HG03175 (cell line): Measurements from ENCODE around the gene ZNF611.
"Not testable (repeated sequence)": the region's sequence is repeated elsewhere in the genome, so short reads cannot be mapped to it uniquely, and the experiment has no call there.

Experiments used
- ATAC-seq: cut with Tn5 transposase; IDR thresholded peaks from one replicate; pipeline ENCODE4 v1.9.1; 2021; ENCODE audit warnings: mild to moderate bottlenecking, moderate library complexity; ENCODE audit not compliant: unreplicated experiment

Gene ZNF611

DNA sequence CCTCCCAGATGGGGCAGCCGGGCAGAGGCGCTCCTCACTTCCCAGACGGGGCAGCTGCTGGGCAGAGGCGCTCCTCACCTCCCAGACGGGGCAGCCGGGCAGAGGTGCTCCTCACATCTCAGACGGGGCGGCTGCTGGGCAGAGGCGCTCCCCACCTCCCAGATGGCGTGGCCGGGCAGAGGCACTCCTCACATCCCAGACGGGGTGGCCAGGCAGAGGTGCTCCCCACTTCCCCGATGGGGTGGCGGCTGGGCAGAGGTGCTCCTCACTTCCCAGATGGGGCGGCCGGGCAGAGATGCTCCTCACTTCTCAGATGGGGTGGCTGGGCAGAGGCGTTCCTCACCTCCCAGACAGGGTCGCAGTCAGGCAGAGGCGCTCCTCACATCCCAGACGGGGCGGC lies 14.3 kb downstream of the ZNF611 start:
- ATAC-seq = not testable (repeated sequence)

DNA sequence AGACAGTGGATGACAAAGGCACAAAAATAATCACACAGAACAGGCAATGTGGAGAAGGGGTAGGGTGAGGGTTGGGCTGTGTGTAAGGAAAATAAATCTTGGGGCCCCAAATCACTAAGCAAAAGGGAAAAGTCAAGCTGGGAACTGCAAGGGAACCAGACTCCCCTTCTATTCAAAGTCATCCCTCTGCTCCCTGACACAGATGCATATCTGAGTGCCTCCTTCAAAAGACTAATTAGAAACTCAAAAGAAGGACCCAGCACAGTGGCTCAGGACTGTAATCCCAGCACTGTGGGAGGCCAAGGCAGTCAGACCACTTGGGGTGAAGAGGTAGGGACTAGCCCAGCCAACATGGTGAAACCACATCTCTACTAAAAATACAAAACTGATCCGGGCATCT lies 18.3 kb downstream of the ZNF611 start:
- no peak for ATAC-seq

DNA sequence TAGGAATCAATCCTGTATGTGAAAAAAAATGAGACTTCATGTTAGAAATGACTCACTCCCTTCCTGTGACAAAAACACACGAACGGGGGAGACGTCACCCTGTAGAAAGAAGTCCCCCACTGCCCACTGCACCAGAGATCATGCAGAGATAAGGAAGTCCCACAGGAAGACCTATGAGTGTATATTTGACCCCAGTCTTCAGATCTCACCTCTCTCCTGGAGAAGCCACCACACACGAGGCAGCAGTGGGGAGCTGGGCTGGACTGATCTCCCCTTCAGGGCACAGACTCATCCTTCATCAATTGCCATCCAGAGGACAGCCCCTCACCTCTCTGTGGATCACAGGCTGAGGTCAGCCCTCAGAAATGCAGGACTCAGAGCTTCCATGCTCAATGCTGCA lies 18.9 kb downstream of the ZNF611 start:
- not testable (repeated sequence) for ATAC-seq

DNA sequence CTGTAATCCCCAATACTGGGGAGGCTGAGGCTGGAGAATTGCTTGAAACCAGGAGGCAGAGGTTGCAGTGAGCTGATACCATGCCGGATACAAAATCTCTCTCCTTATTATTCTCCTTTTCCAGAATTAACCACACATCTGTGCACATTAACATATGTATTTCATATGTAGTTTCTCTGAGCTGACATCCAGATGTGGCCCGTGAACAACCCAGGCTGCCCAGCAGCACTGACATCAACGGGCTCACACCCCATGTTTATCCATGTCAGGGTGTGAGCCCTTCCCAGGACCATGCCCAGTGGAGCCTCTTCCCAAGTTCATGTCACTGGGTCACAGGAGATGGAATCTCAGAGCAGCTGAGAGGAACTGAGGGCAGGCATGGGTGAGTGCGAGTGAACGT lies 19.5 kb downstream of the ZNF611 start:
- not testable (repeated sequence) for ATAC-seq

GRCh38 chr19:52713051-52713450 lies 21.8 kb downstream of the ZNF611 start:
- ATAC-seq = not testable (repeated sequence)

DNA sequence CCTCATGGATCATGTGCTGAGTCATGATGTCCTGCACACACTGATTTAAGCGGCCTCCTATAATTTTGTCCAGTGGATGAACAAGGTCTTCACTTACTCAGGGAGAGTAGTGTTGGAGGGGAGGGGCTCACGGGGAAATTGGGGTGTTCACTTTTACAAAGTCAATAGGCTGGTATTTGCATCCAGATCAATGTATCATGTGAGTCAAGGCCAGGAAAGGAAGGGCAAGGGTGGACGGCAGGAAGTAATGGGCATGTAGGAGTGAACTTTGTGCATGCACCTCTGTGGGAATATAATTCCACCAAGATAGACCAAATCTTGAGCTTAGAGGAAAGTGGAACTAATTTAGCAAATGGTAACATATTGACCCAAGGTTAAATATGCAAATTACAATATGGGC lies 23.2 kb downstream of the ZNF611 start:
- not testable (repeated sequence) for ATAC-seq

GRCh38 chr19:52710538-52710937 lies 24.3 kb downstream of the ZNF611 start:
- ATAC-seq = no peak

GRCh38 chr19:52705615-52706014 lies 29.2 kb downstream of the ZNF611 start:
- ATAC-seq = not testable (repeated sequence)

GRCh38 chr19:52703917-52704316 lies 30.9 kb downstream of the ZNF611 start:
- ATAC-seq = no peak

DNA sequence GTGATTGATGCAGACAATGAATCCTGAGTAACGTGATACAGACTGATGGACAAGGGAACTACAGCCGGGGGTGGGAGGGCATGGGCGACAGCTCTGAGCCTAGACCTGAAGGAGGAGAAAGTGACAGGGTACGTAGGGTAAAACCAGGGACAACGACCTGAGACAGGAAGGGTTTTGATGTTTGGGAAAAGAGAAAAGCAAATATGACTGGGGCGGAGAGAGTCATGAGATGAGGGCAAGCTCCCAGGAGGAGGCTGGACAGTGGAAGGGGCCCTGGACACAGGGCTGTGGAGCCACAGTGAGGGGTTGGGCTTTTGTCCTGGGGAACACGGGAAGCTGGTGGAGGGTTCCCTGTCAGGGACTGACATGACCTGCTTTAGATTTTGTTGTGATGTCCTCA lies 34.2 kb downstream of the ZNF611 start:
- no peak for ATAC-seq

GRCh38 chr19:52699555-52699954 lies 35.3 kb downstream of the ZNF611 start:
- not testable (repeated sequence) for ATAC-seq

DNA sequence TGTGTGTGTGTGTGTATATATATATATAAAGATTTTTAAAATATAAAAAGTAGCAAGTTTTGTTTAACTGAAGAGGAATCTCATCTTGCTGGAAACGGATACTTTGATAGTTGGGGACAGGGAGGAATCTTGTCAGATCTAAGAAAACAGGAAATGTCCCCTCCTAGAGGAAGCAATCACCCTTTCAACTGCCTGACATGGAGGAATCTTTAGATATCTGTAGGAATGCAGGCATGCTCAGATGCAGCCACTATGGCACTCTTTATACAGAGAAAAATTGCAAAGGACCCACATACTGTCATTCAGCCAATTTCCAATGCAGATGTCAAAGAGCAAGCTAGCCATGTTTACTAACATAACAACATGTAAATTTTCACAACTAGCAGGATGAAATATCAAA lies 38.8 kb downstream of the ZNF611 start:
- no peak for ATAC-seq

DNA sequence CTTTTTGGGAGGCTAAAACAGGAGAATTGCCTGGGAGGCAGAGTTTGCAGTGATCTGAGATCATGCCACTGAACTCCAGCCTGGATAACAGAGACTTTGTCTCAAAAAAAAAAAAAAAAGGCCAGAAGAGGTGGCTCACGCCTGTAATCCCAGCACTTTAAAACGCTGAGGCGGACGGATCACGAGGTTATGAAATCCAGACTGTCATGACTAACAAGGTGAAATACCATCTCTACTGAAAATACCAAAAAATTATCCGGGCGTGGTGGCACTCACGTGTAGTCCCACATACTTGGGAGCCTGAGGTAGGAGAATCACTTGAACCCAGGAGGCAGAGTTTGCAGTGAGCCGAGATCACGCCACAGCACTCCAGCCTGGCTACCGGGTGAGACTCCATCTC lies 39.9 kb downstream of the ZNF611 start:
- ATAC-seq = no peak

GRCh38 chr19:52694281-52694680 lies 40.6 kb downstream of the ZNF611 start:
- ATAC-seq = not testable (repeated sequence)

GRCh38 chr19:52692431-52693008 lies 42.3 kb downstream of the ZNF611 start:
- no peak for ATAC-seq

- ATAC-seq = no peak
These were observed 43.1 kb downstream of the ZNF611 start for GRCh38 chr19:52691737-52692136.

DNA sequence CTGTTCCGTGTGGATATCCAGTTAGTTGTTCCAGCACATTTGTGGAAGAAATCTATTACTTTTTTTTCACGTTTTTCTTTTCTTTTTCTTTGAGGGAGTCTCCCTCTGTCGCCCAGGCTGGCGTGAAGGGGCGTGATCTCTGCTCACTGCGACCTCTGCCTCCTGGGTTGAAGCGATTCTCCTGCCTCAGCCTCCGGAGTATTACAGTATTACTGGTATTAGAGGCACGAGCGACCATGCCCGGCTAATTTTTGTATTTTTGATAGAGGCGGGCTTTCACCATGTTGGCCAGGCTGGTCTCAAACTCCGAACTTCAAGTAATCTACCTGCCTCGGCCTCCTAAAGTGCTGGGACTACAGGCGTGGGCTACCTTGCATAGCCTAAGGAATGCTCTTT lies 43.6 kb downstream of the ZNF611 start:
- no peak for ATAC-seq

- ATAC-seq = peak; percentile 83
These were observed 44.3 kb downstream of the ZNF611 start for GRCh38 chr19:52690369-52691214.

DNA sequence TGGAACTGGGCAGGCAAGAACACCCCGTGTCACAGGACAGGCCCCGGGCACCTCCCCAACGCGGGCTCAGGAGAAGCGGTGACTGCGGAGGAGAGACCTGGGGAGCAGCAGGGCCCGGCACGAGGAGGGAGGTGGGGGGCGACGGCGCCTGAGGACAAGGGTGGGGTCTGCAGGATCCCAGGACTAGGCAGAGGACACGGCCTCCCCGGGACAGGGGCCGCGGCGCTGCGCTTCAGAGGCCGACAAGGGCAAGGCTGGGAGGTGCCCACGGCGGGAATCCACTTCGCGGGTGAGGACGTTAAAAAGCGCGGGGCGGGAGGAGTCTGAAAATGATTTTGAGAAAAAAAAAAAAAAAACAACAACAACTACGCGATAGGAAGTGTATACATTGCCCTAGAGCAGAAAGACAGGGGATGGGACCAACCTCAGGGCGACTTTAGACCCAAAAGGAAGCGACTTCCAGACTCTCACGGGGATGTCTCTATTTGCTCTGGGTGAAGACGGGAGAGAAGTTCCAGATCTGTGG lies 44.9 kb downstream of the ZNF611 start:
- ATAC-seq = peak; percentile 52

- not testable (repeated sequence) for ATAC-seq
These were observed 45.7 kb downstream of the ZNF611 start for GRCh38 chr19:52688925-52689796.

DNA sequence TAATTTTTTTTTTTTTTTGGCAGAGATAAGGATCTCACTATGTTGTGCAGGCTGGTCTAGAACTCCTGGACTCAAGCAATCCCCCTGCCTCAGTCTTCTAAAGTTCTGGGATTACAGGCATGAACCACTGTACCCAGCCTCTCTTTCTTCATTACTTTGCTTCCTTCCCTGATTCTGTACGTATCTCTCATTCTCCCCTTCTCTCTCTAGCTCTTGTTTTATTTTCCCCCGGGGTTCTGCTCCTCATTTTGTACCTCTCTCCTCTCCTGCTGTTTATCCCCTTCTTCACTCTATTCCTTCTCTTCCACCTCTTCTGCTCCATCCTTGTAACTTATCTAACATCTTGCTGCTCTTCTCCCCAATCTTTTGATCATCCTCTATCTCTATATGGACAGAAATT lies 46.5 kb downstream of the ZNF611 start:
- ATAC-seq = no peak
